PC-9 (cell line): ENCODE results near the gene FAXDC2.

Experiments used
- EZH2 ChIP-seq: fragments of 200-600 bp; sonication (generic); IDR thresholded peaks from 2 replicates; pipeline ENCODE4 v1.8.0; 2017; ENCODE audit warnings: antibody characterized with exemption, low read depth
- TF ChIP-seq, protein P1 (sequence below): fragments of 200-600 bp; sonication (generic); conservative IDR thresholded peaks from 2 replicates; pipeline ENCODE4 v1.6.1; 2017; ENCODE audit warnings: mixed run types, antibody characterized with exemption, mild to moderate bottlenecking, moderate library complexity

- TF ChIP-seq, protein P1, sequence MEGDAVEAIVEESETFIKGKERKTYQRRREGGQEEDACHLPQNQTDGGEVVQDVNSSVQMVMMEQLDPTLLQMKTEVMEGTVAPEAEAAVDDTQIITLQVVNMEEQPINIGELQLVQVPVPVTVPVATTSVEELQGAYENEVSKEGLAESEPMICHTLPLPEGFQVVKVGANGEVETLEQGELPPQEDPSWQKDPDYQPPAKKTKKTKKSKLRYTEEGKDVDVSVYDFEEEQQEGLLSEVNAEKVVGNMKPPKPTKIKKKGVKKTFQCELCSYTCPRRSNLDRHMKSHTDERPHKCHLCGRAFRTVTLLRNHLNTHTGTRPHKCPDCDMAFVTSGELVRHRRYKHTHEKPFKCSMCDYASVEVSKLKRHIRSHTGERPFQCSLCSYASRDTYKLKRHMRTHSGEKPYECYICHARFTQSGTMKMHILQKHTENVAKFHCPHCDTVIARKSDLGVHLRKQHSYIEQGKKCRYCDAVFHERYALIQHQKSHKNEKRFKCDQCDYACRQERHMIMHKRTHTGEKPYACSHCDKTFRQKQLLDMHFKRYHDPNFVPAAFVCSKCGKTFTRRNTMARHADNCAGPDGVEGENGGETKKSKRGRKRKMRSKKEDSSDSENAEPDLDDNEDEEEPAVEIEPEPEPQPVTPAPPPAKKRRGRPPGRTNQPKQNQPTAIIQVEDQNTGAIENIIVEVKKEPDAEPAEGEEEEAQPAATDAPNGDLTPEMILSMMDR = no peak
- no peak for TF ChIP-seq EZH2
Measured at GRCh38 chr5:154871734-154872133, 21.3 kb upstream of the FAXDC2 start.
